Stimulated activated CD8-positive, alpha-beta memory T cell treated with anti-CD3 and anti-CD28 coated beads, Interleukin-2, amount 100 ng/mL, for 1 hour (primary cell): Measurements from ENCODE around the gene FADD.
"Not testable (repeated sequence)": the region's sequence is repeated elsewhere in the genome, so short reads cannot be mapped to it uniquely, and the experiment has no call there.

Source experiments
- DNase-seq, 2 donors: peaks; one replicate each; pipeline ENCODE4 v3.0.0-alpha.2; 2020; ENCODE audit warnings: low read depth in 2 of 2

FADD gene

DNA sequence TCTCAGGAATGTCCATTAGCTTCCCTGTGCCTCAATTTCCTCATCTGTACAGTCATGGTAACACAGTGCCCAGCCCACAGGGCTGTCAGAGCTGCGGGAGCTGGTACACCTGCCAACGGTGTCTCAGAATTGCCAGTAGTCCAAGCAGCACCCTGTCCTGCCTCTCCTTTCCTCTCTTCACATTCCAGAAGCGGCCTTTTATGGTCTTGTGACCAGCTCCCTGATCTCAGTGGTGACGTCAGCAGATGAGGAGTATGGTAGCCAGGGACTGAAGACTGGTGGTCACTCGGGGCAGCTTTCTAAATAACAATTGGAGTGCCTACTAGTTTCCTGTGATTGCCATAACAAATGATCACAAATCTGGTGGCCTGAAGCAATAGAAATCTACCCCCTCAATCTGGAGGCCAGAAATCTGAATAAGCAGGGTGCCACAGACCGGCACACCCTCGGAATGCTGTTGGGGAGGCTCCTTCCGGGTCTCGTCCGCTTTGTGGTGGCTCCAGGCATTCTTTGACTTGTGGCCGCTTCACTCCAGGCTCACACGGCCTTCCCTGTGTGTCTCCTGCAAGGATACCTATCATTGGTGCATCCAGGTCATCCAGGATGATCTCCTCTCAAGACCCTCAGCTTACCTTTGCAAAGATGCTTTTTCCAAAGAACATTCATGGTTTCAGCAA, 2.1 kb downstream of the FADD start:
- DNase-seq, result no peak

DNA sequence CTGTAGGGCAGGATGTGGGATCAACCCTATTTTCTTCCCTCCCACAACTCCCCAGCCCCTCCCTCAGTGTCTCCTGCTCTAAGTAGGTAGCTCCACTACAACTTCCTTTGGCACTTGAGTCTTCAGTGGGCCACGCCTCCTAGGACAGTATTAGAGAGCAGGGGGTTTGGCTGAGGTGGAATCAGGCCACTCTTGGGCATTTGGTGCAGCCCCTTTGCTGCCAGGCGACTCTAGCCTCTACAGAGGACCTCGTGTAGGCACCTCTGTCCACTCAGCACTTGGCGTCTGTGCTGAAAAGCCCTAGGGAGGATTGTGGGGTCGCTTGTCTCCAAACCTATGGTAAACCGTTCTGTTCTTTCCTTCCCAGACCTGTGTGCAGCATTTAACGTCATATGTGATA, 2.7 kb downstream of the FADD start:
- no peak for DNase-seq

DNA sequence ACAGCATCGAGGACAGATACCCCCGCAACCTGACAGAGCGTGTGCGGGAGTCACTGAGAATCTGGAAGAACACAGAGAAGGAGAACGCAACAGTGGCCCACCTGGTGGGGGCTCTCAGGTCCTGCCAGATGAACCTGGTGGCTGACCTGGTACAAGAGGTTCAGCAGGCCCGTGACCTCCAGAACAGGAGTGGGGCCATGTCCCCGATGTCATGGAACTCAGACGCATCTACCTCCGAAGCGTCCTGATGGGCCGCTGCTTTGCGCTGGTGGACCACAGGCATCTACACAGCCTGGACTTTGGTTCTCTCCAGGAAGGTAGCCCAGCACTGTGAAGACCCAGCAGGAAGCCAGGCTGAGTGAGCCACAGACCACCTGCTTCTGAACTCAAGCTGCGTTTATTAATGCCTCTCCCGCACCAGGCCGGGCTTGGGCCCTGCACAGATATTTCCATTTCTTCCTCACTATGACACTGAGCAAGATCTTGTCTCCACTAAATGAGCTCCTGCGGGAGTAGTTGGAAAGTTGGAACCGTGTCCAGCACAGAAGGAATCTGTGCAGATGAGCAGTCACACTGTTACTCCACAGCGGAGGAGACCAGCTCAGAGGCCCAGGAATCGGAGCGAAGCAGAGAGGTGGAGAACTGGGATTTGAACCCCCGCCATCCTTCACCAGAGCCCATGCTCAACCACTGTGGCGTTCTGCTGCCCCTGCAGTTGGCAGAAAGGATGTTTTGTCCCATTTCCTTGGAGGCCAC, 3.3 kb downstream of the FADD start:
- DNase-seq, result no peak

DNA sequence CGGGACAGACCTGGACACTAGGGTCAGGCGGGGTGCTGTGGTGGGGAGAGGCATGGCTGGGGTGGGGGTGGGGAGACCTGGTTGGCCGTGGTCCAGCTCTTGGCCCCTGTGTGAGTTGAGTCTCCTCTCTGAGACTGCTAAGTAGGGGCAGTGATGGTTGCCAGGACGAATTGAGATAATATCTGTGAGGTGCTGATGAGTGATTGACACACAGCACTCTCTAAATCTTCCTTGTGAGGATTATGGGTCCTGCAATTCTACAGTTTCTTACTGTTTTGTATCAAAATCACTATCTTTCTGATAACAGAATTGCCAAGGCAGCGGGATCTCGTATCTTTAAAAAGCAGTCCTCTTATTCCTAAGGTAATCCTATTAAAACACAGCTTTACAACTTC, 3.9 kb downstream of the FADD start:
- no peak for DNase-seq

DNA sequence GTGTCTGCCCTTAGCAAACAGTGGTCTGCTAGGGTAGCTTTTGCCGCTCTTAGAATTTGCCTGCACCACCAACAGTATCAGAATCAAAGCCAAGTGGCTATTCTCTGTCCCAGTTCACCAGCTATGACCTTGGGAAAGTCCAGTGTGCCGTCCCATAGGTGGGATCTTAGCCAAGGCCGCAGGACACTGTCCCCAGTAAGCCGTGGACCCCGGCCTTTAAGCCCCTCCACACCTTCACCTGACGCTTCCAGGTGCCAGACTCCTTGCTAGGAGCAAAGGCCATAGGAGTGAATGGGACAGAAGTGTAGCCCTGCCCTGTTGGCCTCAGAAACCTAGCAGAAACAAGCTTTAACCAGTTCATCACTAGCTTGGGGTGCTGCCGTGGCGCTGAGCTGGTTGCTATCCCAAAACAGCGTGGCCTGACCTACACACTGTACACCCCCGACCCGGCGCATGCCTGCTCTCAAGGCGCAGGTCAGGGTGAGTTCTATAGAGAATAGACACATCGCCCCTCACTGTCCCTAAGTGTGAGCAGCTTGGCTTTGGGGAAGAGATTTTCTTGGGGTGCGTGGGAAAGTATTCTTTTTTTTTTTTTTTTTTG, 4.5 kb downstream of the FADD start:
- no peak for DNase-seq

DNA sequence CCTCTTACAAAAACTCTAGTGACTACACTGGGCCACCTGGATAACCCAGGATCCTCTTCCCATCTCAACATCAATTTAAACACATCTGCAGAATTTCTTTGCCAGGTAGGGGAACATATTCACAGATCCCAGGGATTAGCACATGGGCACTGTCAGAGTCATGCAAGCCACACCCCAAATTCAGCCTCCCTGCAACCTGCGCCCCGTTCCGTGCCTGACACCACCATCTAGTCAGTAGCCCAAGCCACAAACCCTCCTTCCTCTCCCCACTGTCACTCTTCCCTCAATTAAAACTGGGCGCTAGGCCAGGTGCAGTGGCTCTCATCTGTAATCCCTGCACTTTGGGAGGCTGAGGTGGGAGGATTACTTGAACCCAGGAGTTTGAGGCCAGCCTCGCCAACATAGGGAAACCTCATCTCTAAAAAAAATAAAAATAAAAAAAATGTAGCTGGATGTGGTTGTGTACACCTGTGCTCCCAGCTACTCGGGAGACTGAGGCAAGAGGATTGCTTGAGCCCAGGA, 6.4 kb downstream of the FADD start:
- DNase-seq, result no peak

DNA sequence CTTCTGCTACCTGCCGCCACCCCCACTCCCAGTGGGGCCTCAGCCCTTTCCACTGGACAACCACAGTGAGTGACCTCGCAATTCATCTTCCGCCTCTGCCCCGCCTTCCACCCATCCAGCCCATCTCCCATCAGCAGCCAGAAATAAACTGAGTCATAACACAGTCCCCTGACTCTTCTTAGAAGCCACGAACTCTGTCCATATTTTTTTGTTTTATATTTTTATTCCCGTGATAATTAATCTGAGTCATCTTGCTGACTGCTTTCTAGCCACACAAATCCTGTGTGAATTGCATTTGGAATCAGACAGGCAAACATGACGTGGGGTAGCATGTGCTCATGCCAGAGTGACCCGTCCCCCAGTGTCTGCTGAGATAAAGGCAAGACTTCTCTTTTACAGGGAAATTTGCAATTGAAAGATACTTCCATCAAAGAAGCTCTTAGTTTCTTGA, 7.0 kb downstream of the FADD start:
- DNase-seq, result no peak

DNA sequence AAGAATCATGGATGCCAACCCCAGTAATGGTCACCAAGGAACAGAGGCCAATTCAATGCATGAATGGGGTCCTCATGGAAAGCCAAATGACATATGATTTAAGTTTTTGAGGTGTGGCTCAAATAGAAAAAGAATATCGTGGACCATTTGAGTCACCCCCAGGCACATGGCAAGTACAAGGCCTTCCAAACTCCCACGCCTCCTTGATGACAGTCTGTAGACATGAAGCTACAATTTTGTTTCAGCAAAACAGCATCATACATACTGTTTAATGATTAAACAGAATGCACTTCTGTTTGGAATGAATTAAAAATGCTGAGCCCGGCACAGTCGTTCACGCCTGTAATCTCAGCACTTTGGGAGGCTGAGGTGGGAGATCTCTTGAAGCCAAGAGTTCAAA, 7.4 kb downstream of the FADD start:
- no peak for DNase-seq

DNA sequence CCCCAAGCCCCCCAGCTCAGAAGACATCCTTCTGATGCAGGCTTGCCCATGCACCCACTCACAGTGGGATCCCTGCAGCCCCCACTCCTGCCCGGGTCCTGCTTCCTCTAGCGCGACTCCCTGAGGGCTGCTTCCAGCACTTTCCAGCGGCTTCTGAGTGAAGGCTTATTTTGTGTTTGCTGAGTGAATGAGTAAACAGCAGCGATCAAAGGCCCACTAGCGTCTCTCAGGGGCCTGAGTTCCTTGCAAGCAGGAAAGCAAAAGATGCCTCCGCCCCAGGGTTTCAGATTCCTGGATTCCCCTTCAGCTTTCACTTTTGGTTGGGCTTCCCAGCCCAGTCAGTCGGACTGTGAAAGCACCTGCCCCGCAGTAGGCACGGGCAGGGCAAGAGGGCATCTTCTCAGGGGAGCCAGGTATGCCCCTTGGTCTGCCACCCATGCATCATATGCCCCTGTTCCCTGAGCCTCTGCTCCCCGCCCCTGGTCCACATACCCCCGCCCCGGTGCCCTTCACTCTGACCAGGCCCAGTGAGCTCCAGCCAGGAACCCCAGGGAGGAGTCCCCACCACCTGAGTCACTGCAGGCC, 9.2 kb downstream of the FADD start:
- no peak for DNase-seq

DNA sequence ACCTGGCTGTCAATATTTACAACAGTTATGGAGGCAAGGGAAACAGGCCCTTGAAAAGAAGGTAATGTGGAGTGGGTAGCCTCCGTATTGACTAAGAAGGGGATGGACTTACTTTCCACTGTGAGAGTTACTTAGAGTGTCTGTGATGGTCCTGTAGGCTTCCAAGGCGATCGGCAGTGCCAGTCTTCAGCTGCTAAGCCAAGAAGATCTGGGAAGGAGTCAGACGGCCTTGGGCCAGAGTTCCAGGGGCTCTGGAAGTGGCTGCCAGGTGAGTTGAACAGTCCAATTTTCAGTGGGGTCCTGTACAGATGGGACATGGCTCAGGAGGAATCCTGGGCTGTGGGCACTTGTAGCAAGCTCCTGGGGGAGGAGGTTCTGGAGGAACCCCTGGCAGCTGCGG, 14.3 kb downstream of the FADD start:
- DNase-seq, result not testable (repeated sequence)

DNA sequence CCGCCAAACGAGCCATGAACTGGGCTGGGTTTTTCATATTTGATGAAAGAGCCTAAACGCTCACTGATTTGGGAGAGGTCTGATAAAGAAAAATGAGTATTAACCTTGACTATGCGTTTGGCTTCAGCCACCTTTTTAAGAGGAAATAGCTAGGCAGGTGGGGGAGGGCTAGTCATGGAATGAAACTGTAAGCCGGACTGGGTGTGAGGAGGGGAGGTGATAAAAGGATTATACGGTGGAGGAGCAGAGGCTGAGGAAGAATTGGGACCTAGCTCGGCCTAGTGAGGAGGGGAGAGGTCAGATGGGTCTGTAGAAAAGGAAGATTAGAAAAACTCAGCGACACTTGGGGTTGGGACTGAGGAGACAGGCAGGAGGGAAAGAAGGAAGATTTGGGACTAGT, 15.0 kb downstream of the FADD start:
- DNase-seq, result not testable (repeated sequence)

DNA sequence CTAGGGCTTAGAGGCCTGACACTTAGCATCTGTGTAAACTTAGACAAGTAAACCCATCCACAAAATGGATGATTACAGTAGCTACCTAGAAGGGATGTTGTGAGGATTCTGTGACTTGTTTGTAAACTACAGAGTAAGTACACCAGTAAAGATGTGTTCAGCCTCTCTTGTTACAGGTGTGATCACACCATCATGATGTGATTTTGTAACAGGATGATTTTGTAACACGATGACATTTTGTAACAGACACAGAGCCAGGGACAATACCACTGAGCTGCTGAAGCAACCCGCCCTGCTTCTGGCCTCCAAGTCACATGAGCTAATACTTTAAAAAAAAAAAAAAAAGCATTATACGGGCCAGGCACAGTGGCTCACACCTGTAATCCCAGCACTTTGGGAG, 17.0 kb downstream of the FADD start:
- no peak for DNase-seq

DNA sequence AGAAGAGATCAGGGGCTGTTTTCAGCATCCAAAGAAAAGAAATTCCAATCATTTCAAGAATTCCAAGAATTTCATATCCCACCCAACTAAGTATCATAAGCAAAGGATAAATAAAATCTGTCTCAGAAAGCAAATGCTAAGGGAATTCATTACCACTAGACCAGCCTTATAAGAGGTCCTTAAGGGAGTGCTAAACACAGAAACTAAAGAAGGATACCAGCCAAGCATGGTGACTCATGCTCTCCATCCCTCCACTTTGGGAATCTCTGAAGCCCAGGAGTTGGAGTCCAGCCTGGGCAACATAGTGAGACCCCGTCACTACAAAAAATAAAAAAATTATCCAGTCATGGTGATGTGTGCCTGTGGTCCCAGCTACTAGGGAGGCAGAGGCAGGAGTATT, 17.8 kb downstream of the FADD start:
- DNase-seq, result no peak

DNA sequence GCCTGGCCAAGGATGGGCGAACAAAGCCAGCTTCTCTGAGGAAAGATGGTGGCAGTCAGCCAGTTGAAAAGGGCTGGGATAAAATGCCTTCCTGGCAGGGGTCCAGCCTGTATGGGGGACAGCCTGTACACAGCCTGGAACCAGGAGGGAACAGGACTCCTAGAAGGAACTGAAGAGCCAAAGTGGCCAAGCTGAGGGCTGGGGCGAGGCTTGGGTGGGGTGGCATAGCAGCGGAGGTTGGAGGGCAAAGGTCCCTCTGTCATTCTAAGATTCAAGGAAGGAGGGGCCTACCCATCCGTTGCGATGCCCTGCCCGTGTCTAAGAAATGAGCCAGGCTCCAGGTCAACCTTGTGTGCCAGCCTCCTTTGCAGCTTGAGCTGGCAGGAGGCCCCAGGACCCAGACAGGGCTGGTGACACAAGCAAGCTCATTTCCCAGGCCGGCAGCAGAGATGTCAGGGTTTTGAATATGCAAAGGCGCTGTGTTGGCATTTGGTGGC, 22.6 kb downstream of the FADD start:
- no peak for DNase-seq

DNA sequence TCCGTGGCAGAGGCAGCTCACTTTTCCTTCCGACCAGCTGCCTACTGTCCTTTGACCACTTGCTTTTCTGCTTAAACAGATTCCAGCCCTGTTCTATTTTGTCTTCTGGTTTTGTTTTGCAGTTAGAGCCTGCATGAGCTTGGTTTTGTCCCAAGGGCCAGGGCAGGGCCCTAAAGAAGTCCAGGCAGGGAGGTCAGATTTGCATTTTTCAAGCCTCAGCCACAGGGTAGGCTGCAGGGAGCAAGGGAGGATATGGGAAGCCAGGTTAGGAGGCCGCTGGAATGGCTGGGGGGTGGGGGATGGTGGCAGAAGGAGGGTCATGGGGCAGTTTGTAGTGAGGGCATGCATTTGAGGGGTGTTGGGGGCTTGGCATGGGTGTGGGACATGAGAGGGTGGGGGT, 23.1 kb downstream of the FADD start:
- no peak for DNase-seq

DNA sequence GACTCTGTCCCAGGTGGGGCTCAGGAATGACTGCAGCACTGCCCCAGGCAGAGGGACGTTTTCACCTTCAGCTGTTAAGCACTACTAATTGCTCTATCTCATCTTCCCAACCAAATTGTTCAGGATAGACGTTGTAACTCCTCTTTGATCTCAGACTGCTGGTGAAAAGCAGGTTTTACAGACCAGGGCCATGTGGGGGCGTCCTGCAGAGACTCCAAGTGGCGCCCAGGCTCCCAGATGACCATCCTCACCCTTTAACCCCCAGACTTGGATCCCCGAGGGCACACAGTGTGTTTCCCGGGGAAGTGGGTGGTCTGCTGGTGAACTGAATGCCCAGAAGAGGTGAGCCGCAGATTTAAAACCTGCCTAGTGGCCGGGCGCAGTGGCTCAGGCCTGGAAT, 23.9 kb downstream of the FADD start:
- DNase-seq, result no peak

DNA sequence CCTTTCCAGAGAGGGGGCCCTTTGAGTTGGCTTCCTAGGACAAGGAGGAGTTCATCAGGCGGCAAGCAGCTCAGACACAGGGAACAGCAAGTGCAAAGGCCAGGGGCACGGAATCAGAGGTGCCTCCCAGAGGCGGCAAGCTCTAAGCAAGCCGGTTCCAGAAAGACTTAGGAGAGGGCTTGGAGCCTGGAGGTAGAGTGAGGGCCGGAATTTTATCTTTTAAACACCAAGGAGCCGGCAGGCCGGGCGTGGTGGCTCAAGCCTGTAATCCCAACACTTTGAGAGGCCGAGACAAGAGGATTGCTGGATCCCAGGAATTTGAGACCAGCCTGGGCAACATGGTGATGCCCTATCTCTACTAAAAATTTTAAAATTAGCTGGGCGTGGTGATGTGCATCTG, 26.6 kb downstream of the FADD start:
- no peak for DNase-seq

DNA sequence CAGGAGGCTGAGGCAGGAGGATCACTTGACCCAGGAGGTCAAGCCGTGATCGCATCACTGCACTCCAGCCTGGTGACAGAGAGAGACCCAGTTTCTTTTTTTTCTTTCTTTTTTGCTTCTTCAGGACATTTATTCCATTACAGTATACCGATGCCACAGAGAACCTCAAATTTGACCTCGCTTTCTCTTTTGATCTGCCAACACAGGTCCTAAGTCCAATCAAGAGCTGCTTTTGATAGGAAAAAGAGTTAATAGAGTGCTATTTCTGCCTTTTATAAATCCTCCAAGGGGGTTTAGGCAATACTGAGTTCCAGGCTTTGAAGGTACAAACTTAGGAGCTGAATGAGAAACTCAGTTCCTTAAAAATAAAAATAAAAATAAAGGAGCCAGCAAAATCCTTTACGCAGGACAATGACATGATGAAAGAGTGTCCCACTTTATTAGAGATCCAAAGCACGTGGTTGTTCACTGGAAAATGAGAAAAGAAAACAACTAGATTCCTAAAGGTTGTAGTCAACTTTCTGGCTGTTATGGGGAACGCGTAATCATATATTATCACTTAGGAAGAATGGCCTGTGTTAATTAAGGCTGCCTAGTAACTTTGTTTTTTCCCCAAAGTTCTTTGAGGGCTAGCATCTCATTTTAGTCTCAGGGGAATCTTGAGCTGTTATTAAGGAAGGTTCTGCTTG, 27.2 kb downstream of the FADD start:
- no peak for DNase-seq

DNA sequence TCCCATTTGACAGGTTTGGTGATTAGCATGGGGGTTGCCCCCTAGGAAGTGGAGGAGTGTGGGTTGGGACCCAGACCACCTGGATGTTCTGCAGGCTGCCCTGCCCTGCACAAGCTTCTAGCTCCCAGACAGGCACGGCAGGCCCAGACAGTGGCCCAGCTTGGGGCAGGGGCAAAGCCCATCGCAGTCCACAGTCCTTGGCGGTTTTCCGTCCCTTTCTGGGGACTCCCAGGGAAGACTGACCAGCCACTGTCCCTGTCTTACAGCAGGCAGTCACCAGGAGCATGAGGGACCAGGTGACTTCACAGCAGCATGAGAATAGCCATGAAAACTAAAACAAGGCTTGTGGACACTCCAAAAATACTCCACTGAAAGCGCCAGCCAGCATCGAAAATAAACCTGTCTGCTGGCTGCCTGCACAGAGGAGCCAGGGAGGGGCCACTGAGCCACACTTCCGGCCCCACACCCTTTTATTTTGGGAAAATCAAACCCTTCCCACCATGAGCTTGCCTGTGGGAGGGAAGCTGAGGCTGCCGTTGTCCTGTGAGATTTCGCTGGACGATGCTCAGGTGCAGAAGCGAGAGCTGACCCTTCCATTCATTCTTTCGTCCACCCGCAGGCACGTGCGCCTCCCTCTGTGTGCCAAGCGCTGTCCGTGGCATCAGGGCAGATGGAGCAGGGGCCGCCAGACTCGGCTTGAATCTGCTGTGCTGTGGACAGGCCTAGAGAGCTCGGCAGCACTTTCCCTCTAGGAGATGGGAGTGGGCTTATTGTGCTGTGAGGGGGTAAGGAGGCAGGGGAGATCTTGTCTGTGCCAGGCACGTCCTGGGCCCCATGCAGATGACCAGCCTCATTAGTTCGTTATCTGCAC, 28.0 kb downstream of the FADD start:
- no peak for DNase-seq

DNA sequence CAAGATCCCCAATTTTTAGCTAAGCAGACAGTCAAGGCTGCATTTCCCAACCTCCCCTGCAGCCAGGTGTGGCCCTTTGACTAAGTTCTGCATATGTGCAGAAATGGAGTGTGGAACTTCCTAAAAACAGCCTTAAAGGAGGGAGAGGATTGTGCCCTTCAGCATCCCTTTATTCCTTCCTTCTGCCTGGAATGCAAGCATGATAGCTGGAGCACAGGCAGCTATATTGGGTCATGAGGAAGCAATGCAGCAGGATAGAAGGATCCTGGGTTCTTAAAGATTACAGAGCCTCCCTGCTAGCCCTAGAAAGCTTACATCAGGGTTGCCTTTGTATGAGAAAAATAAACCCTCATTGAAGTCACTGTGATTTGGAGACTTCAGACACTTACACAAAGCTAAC, 29.9 kb downstream of the FADD start:
- DNase-seq, result no peak

DNA sequence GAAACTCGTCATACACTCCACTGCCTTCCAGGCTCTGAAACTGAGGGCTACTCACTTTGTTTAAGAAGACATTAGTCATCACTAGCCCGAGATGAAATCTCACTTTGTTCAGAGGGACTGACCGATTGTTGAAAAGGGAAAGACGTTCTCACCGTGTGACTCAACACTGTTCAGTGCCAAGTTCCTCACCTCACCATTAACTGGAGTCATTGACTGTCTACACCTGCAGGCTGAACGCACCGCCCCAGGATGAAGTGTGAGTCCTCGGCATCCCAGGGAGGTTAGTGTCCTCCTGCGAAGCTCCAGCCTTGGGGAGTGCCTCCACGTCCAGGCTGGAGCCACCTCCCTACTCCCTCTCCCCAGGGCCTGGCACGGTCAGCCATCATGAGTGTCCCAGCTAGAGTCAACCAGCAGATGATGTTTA, 30.4 kb downstream of the FADD start:
- no peak for DNase-seq
